HepG2 (cell line): ENCODE results near the gene ERMP1. TPM values are rescaled to one million over a fixed set of nuclear protein-coding genes. Genes with fewer than 3 reads are reported as not detected.

ENCODE experiments used
- ATAC-seq: fragments of 200-7000 bp; cut with Tn5 transposase; 3 replicates; pipeline ENCODE4 v1.9.1; 2020; ENCODE audit warnings: mild to moderate bottlenecking, moderate library complexity
- BruUV-seq: library from RNA; stranded (reverse); fragments of 400-500 nt; replicated peaks from 2 replicates; lab custom pipeline; 2021; lab: Mats Ljungman, UMichigan
- CTCF ChIA-PET: fragments of 300-600 bp; formaldehyde crosslinking; extraction: SDS; loops from one replicate; lab custom pipeline; 2021; ENCODE audit warnings: low total read pairs, inconsistent platforms, low intra/inter-chr PET ratio; lab: Yijun Ruan, JAX
- POLR2A ChIA-PET: fragments of 350-600 bp; sonication (Branson Sonifier 250); formaldehyde crosslinking; loops from one replicate; lab custom pipeline; 2020; ENCODE audit warnings: antibody characterized with exemption, inconsistent platforms; lab: Yijun Ruan, JAX
- DNase-seq: peaks from one replicate; pipeline ENCODE4 v3.0.0-alpha.2; 2015; ENCODE audit warnings: low spot score
- FAIRE-seq: peaks from 3 replicates; lab custom pipeline; 2011; peaks lifted over from hg19 to GRCh38; lab: Jason Lieb, UNC
- H2AFZ ChIP-seq: one replicate; pipeline ENCODE4 v1.6.1; 2011; ENCODE audit warnings: low read length, inconsistent platforms
- H3K27ac ChIP-seq: fragments of 300-600 bp; 3 replicates; pipeline ENCODE4 v1.8.0; 2011; ENCODE audit warnings: mixed run types, mild to moderate bottlenecking, mixed read lengths, low read length, inconsistent platforms; ENCODE audit not compliant: insufficient read depth; ENCODE audit errors: extremely low read length
- H3K27me3 ChIP-seq, 2 experiments: fragments of 200-600 bp in 1 of 2; 2 replicates in 1 of 2; 3 replicates in 1 of 2; pipeline versions ENCODE4 v1.6.0 to v1.8.0; 2011; ENCODE audit warnings: low read length in 2 of 2, mild to moderate bottlenecking in 2 of 2, moderate library complexity in 2 of 2, inconsistent platforms in 1 of 2; ENCODE audit not compliant: insufficient read depth in 2 of 2, control insufficient read depth in 1 of 2
- H3K36me3 ChIP-seq, 2 experiments: fragments of 200-600 bp in 1 of 2; replicated peaks in 1 of 2; 2 replicates in 1 of 2; 3 replicates in 1 of 2; pipeline versions ENCODE4 v1.5.1 to v1.8.0; 2011; ENCODE audit warnings: low read length in 2 of 2, inconsistent platforms in 1 of 2; ENCODE audit not compliant: insufficient read depth in 2 of 2, control insufficient read depth in 1 of 2
- H3K4me1 ChIP-seq: 2 replicates; pipeline ENCODE4 v1.5.1; 2012; ENCODE audit warnings: low read length, inconsistent platforms; ENCODE audit not compliant: insufficient read depth
- H3K4me2 ChIP-seq: 2 replicates; pipeline ENCODE4 v1.6.0; 2011; ENCODE audit warnings: low read depth, low read length, inconsistent platforms
- H3K4me3 ChIP-seq, 3 experiments: fragments of 200-600 bp in 1 of 3; sonication (generic), shearing (Covaris generic) in 1 of 3; replicated peaks in 1 of 3; 2 replicates each; pipeline ENCODE4 v1.5.1; 2011 to 2016; ENCODE audit warnings: low read length in 3 of 3, inconsistent platforms in 2 of 3, low read depth in 2 of 3, mild to moderate bottlenecking in 2 of 3, control low read depth in 1 of 3, mixed read lengths in 1 of 3; ENCODE audit not compliant: insufficient read depth in 1 of 3
- H3K79me2 ChIP-seq: one replicate; pipeline ENCODE4 v1.6.1; 2011; ENCODE audit warnings: low read length, inconsistent platforms; ENCODE audit not compliant: insufficient read depth
- H3K9ac ChIP-seq: 2 replicates; pipeline ENCODE4 v1.6.0; 2011; ENCODE audit warnings: mild to moderate bottlenecking, low read depth, low read length, inconsistent platforms; ENCODE audit not compliant: insufficient read depth
- H3K9me3 ChIP-seq: 2 replicates; pipeline ENCODE4 v1.5.1; 2012; ENCODE audit warnings: mild to moderate bottlenecking, low read length
- H4K20me1 ChIP-seq: 2 replicates; pipeline ENCODE4 v1.6.0; 2011; ENCODE audit warnings: inconsistent platforms, mild to moderate bottlenecking, low read length, moderate library complexity; ENCODE audit not compliant: insufficient read depth
- GABPA ChIP-seq, 2 experiments: IDR thresholded peaks; 2 replicates each; pipeline ENCODE4 v1.6.1; 2011 to 2016; ENCODE audit warnings: low read depth in 2 of 2, low read length in 1 of 2, missing biosample characterization in 1 of 2, missing genetic modification characterization in 1 of 2
- HOXD1 ChIP-seq: sonication (generic); formaldehyde crosslinking; IDR thresholded peaks from 2 replicates; pipeline ENCODE4 v1.5.0; 2020; ENCODE audit warnings: missing genetic modification reagents
- RFXAP ChIP-seq: sonication (generic); formaldehyde crosslinking; IDR thresholded peaks from 2 replicates; pipeline ENCODE4 v1.4.0; 2020; ENCODE audit warnings: missing genetic modification reagents, borderline replicate concordance
- SRF ChIP-seq: IDR thresholded peaks from 2 replicates; pipeline ENCODE4 v1.6.1; 2011; ENCODE audit warnings: mild to moderate bottlenecking, low read depth, low read length, moderate library complexity
- ZNF7 ChIP-seq: IDR thresholded peaks from 2 replicates; pipeline ENCODE4 v1.6.1; 2016; ENCODE audit warnings: missing biosample characterization, missing genetic modification reagents
- ZNF816 ChIP-seq: sonication (generic); formaldehyde crosslinking; IDR thresholded peaks from 2 replicates; pipeline ENCODE4 v1.8.0; 2022; ENCODE audit warnings: missing genetic modification reagents, mild to moderate bottlenecking, borderline replicate concordance
- WGBS: methylation state at CpG from one replicate; pipeline ENCODE4 v1.1.6; 2017; ENCODE audit warnings: low lambda C conversion rate; 5-methylcytosine and 5-hydroxymethylcytosine counted together
- in situ Hi-C: cut with HindIII; loops from 2 replicates; pipeline ENCODE4 v1.10.0; 2017; ENCODE audit warnings: low pct_unique_long_range_greater_than_20kb; ENCODE audit not compliant: extremely low pct_ligation_motif_present
- intact Hi-C: fragments of 100-400 bp; cut with micrococcal nuclease; formaldehyde crosslinking; loops from one replicate; pipeline ENCODE4 v1.10.0; 2022; ENCODE audit not compliant: unreplicated experiment
- polyA plus RNA-seq, 8 experiments: library from polyadenylated mRNA; depleted of rRNA in 3 of 8; stranded (reverse) in 7 of 8; unstranded in 1 of 8; fragments of >200 nt; fragmentation: Illumina TruSeq in 4 of 8; extraction: Trizol in 4 of 8; gene quantifications; 2 replicates each; pipeline versions ENCODE4 v1.2.1 to v1.2.3, GENCODE V29; 2011 to 2016; ENCODE audit warnings: low read depth in 4 of 8, missing spikeins in 1 of 8, mixed read lengths in 1 of 8; ENCODE audit not compliant: insufficient read depth in 1 of 8
- total RNA-seq, 5 experiments: library from RNA; depleted of rRNA; stranded (reverse); fragments of >200 nt; fragmentation: Illumina TruSeq; extraction: Trizol; gene quantifications; 2 replicates each; pipeline ENCODE4 v1.2.3, GENCODE V29; 2016; ENCODE audit warnings: low read depth in 1 of 5
- TF ChIP-seq, protein P1 (sequence below): sonication (generic); formaldehyde crosslinking; IDR thresholded peaks from 2 replicates; pipeline ENCODE4 v1.4.0; 2020; ENCODE audit warnings: missing genetic modification reagents
- TF ChIP-seq, protein P2 (sequence below): sonication (generic); formaldehyde crosslinking; IDR thresholded peaks from 2 replicates; pipeline ENCODE4 v1.8.1; 2023; ENCODE audit warnings: missing genetic modification reagents, mild to moderate bottlenecking, borderline replicate concordance
- TF ChIP-seq, protein P3 (sequence below): sonication (generic); formaldehyde crosslinking; IDR thresholded peaks from 2 replicates; pipeline ENCODE4 v1.4.0; 2020; ENCODE audit warnings: missing genetic modification reagents
- TF ChIP-seq, protein P4 (sequence below): sonication (generic); formaldehyde crosslinking; IDR thresholded peaks from 2 replicates; pipeline ENCODE4 v1.4.0; 2020; ENCODE audit warnings: missing genetic modification reagents

ERMP1 gene
- total and polyA plus RNA-seq, 2 of the 13 experiments (the other 11 are each of a cell fraction or from before 2014, with no cell fraction given) = 40.9 to 65.4 TPM

DNA sequence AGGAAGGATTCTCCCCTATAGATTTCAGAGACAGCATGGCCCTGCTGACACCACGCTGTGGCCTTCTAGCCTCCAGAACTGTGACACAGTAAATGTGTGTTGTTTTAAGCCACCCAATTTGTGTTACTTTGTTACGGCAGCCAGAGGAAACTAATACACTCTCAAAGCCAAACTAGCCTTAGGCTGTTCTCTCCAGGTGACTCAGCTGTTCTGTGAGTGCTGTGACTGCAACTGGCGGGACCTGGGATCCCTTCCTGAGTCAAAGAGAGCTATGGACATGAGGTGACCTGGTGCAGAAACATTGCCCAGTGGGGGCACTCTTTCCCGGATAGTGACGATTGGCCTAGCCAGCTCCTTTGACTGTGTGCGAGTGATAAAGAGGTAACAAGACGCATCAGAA is 43.8 kb upstream of the ERMP1 start (continued):
- TF ChIP-seq, protein P1, sequence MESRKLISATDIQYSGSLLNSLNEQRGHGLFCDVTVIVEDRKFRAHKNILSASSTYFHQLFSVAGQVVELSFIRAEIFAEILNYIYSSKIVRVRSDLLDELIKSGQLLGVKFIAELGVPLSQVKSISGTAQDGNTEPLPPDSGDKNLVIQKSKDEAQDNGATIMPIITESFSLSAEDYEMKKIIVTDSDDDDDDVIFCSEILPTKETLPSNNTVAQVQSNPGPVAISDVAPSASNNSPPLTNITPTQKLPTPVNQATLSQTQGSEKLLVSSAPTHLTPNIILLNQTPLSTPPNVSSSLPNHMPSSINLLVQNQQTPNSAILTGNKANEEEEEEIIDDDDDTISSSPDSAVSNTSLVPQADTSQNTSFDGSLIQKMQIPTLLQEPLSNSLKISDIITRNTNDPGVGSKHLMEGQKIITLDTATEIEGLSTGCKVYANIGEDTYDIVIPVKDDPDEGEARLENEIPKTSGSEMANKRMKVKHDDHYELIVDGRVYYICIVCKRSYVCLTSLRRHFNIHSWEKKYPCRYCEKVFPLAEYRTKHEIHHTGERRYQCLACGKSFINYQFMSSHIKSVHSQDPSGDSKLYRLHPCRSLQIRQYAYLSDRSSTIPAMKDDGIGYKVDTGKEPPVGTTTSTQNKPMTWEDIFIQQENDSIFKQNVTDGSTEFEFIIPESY (CRISPR knock-in tag) = peak; percentile 41; the same call in 1 of the 2 replicates

DNA sequence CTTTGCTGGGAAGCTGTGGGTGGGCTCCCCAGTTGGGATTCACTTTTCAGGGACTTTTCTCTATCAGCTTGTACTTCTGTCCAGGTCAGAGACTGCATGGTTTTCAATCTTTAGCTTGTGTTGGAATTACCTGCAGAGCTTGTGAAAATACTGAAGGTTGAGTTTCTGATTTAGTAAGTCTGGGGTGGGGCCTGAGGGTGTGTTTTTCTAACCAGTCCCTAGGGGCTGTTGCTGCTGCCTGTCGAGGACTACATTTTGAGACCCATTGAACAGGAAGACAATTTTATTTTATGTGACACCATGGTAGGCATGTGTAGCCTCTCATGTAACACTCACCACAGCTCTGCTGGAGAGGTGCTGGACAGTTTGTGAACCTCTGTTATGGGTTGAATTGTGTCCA is 43.1 kb upstream of the ERMP1 start:
- no peak overlapping the region for H3K4me2 ChIP-seq
- in situ Hi-C loops (loop anchor here (10.0 kb wide), 1 partner anchor 429 kb away; no protein-coding TSS in a partner anchor), intact Hi-C loops (no loop called here)
- H4K20me1 ChIP-seq = no peaks in the 10 kb centered on the region
- no peak overlapping the region for H2AFZ ChIP-seq
- no peaks in the 10 kb centered on the region for H3K79me2 ChIP-seq
- H3K36me3 ChIP-seq = no peaks in the 10 kb centered on the region
- TF ChIP-seq ZNF816 (CRISPR knock-in tag) = no peak
- TF ChIP-seq, protein P2, sequence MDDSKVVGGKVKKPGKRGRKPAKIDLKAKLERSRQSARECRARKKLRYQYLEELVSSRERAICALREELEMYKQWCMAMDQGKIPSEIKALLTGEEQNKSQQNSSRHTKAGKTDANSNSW (CRISPR knock-in tag) = no peak
- TF ChIP-seq, protein P3, sequence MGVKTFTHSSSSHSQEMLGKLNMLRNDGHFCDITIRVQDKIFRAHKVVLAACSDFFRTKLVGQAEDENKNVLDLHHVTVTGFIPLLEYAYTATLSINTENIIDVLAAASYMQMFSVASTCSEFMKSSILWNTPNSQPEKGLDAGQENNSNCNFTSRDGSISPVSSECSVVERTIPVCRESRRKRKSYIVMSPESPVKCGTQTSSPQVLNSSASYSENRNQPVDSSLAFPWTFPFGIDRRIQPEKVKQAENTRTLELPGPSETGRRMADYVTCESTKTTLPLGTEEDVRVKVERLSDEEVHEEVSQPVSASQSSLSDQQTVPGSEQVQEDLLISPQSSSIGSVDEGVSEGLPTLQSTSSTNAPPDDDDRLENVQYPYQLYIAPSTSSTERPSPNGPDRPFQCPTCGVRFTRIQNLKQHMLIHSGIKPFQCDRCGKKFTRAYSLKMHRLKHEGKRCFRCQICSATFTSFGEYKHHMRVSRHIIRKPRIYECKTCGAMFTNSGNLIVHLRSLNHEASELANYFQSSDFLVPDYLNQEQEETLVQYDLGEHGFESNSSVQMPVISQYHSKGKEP (CRISPR knock-in tag) = no peak
- TF ChIP-seq HOXD1 = no peak
- TF ChIP-seq, protein P4, sequence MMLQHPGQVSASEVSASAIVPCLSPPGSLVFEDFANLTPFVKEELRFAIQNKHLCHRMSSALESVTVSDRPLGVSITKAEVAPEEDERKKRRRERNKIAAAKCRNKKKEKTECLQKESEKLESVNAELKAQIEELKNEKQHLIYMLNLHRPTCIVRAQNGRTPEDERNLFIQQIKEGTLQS (CRISPR knock-in tag) = no peak
- no peak for TF ChIP-seq RFXAP (CRISPR knock-in tag)
- TF ChIP-seq ZNF7 = no peak
- TF ChIP-seq SRF = no peak
- TF ChIP-seq GABPA (IDR thresholded peaks at IDR 0.05; ENCODE audit: low read depth, low read length) = no peak
- TF ChIP-seq GABPA (CRISPR knock-in tag; IDR thresholded peaks at IDR 0.05; ENCODE audit: low read depth) = no peak
- DNase-seq = no peak
- ChIA-PET CTCF (no interaction called here), POLR2A (no interaction called here)
- ATAC-seq = no peak; the same call in 2 of the 3 replicates
- no peaks in the 10 kb centered on the region for H3K9me3 ChIP-seq
- H3K4me1 ChIP-seq = peaks cover 5% of the 10 kb centered on the region; the same call in 1 of the 2 replicates
- FAIRE-seq = no peak
- WGBS = 36% methylated on average over 1 of the region's 1 CpG
- no peak overlapping the region for H3K4me3 ChIP-seq
- no peak overlapping the region for H3K27ac ChIP-seq
- BruUV-seq = no TSS peak
- H3K9ac ChIP-seq = no peak overlapping the region
- H3K27me3 ChIP-seq = no peaks in the 10 kb centered on the region
